H1 (cell line): ENCODE measurements around the gene NCAPG2. TPM values are rescaled to one million over a fixed set of nuclear protein-coding genes. Genes with fewer than 3 reads are reported as not detected.

Experiments used
- CTCF ChIP-seq, 3 experiments: IDR thresholded peaks; 1 replicate in 2 of 3; 2 replicates in 1 of 3; pipeline versions ENCODE4 v1.5.1 to v1.6.1; 2011; ENCODE audit warnings: low read length in 3 of 3, mild to moderate bottlenecking in 3 of 3, inconsistent platforms in 2 of 3, low read depth in 1 of 3, moderate library complexity in 1 of 3; ENCODE audit not compliant: insufficient read depth in 1 of 3; ENCODE audit errors: control extremely low read depth in 1 of 3
- JUN ChIP-seq: IDR thresholded peaks from 2 replicates; pipeline ENCODE4 v1.6.1; 2011; ENCODE audit warnings: low read depth, mild to moderate bottlenecking, improper control_type of control experiment, low read length
- MAFK ChIP-seq: IDR thresholded peaks from 2 replicates; pipeline ENCODE4 v1.6.1; 2012; ENCODE audit warnings: low read depth, mild to moderate bottlenecking, improper control_type of control experiment, low read length
- NANOG ChIP-seq: IDR thresholded peaks from 2 replicates; pipeline ENCODE4 v1.6.1; 2011; ENCODE audit warnings: low read length, low read depth, mild to moderate bottlenecking, inconsistent platforms; ENCODE audit not compliant: insufficient read depth, poor library complexity, severe bottlenecking
- POU5F1 ChIP-seq: IDR thresholded peaks from 2 replicates; pipeline ENCODE4 v1.6.1; 2011; ENCODE audit warnings: low read depth, mild to moderate bottlenecking, low read length, moderate library complexity
- RAD21 ChIP-seq, 2 experiments: IDR thresholded peaks in 1 of 2; conservative IDR thresholded peaks in 1 of 2; 2 replicates each; pipeline ENCODE4 v1.6.1; 2011; ENCODE audit warnings: low read depth in 2 of 2, low read length in 2 of 2, improper control_type of control experiment in 1 of 2, inconsistent platforms in 1 of 2, mild to moderate bottlenecking in 1 of 2, moderate library complexity in 1 of 2
- SP2 ChIP-seq: IDR thresholded peaks from 2 replicates; pipeline ENCODE4 v1.6.1; 2012; ENCODE audit warnings: mild to moderate bottlenecking, low read length, inconsistent platforms
- SP4 ChIP-seq: IDR thresholded peaks from 2 replicates; pipeline ENCODE4 v1.6.1; 2012; ENCODE audit warnings: low read length, inconsistent platforms
- polyA plus RNA-seq, 7 experiments: library from polyadenylated mRNA; depleted of rRNA in 3 of 7; stranded (reverse) in 5 of 7; unstranded in 2 of 7; fragments of >200 nt in 5 of 7; fragments of 200-250 nt in 2 of 7; gene quantifications; 1 replicate in 5 of 7; 2 replicates in 1 of 7; 4 replicates in 1 of 7; pipeline versions ENCODE4 v1.2.1 to v1.2.3, GENCODE V29; 2011 to 2013; ENCODE audit warnings: missing spikeins in 2 of 7, mixed read lengths in 2 of 7
- total RNA-seq: library from RNA; stranded (reverse); fragmentation: NEBNext Ultra II Directional; extraction: Animal tissue kit (Norgen Biotek cat#: 25700); gene quantifications from 2 replicates; pipeline ENCODE4 v1.2.1, GENCODE V29; 2021

NCAPG2 gene
- total and polyA plus RNA-seq, 2 of the 8 experiments (the other 6 are each of a cell fraction or from before 2014, with no cell fraction given) = 49.9 to 119 TPM

DNA sequence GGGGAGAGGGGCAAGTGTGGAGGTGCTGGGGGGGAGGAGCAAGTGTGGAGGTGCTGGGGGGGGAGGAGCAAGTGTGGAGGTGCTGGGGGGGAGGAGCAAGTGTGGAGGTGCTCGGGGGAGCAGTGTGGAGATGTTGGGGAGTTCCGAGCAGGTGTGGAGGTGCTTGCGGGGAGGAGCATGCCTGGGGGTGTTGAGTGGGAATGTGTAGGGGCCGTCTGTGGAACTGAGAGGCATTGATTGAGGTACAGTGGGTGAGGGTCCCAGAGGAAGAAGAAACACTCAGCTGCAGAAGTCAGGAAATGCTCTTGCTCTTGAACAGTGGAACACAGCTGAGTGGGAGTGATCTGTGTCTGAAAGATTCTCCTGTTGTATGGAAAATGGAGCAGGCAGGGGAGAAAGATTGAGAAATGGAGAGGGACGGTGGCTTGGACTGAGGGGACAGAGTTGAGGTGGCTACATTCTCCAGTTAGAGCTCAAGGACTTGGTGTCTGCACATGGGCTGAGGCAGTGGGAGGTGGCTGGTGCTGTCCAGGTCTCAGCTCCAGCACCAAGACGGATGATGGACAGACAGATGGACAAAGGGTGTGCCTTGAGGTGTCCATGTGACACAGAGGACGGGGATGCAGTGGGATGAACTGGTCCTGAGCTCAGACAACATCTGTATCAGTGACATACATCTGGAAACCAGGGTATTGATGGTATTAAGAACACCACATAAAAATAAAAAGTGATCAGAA, 25.2 kb upstream of the NCAPG2 start (continued):
- TF ChIP-seq CTCF (IDR thresholded peaks at IDR 0.05; ENCODE audit: control extremely low read depth in 1 of 3, insufficient read depth in 1 of 3, low read depth in 1 of 3, low read length in 3 of 3) (no peak), MAFK (no peak), NANOG (no peak), POU5F1 (no peak), SP4 (no peak), JUN (no peak), SP2 (no peak), RAD21 (IDR thresholded peaks at IDR 0.05 in 1 of 2, conservative IDR thresholded peaks at IDR 0.05 in 1 of 2; ENCODE audit: low read depth in 2 of 2, low read length in 2 of 2) (no peak)
